HCT116 (cell line): ENCODE measurements around the gene PDYN. TPM values are rescaled to one million over a fixed set of nuclear protein-coding genes. Genes with fewer than 3 reads are reported as not detected.

Experiments used
- ATAC-seq: fragments of 200-7000 bp; cut with Tn5 transposase; 2 replicates; pipeline ENCODE4 v1.9.1; 2020; ENCODE audit warnings: mild to moderate bottlenecking, moderate library complexity
- BruUV-seq: library from RNA; stranded (reverse); fragments of 400-500 nt; replicated peaks from 2 replicates; lab custom pipeline; 2021; lab: Mats Ljungman, UMichigan
- CTCF ChIA-PET: fragments of 300-600 bp; sonication (Branson Sonifier 250); formaldehyde crosslinking; loops from one replicate; lab custom pipeline; 2021; ENCODE audit warnings: antibody characterized with exemption; lab: Charles Lee
- POLR2A ChIA-PET: fragments of 300-600, 350-600 bp; sonication (Branson Sonifier 250); formaldehyde crosslinking; loops from one replicate; lab custom pipeline; 2021; ENCODE audit warnings: antibody characterized with exemption; lab: Charles Lee
- RAD21 ChIA-PET, 2 experiments: fragments of 300-600 bp; sonication (Branson Sonifier 250); formaldehyde crosslinking; loops; one replicate each; lab custom pipeline; 2023; ENCODE audit warnings: low total read pairs in 2 of 2; ENCODE audit not compliant: uncharacterized antibody in 2 of 2, unreplicated experiment in 2 of 2, low non-redundant PET in 1 of 2; lab: Charles Lee
- DNase-seq: peaks from one replicate; pipeline ENCODE4 v3.0.0-alpha.2; 2010; ENCODE audit warnings: low read depth, low spot score
- H2AFZ ChIP-seq: fragments of 200-600 bp; shearing (Covaris generic), sonication (generic); 2 replicates; pipeline ENCODE4 v1.6.1; 2017; ENCODE audit warnings: low read depth, mixed run types, mixed read lengths, antibody characterized with exemption, low read length; ENCODE audit not compliant: poor library complexity, severe bottlenecking
- H3K27ac ChIP-seq: 2 replicates; pipeline ENCODE4 v1.5.1; 2012; ENCODE audit warnings: low read depth, low read length
- H3K27me3 ChIP-seq: fragments of 200-600 bp; sonication (generic); 2 replicates; pipeline ENCODE4 v1.6.1; 2016; ENCODE audit warnings: mixed run types, low read length, mixed read lengths; ENCODE audit not compliant: insufficient read depth
- H3K36me3 ChIP-seq, 2 experiments: fragments of 200-500 bp in 1 of 2; fragments of 200-600 bp in 1 of 2; sonication (Bioruptor generic) in 1 of 2; sonication (generic) in 1 of 2; 2 replicates each; pipeline versions ENCODE4 v1.5.1 to v1.6.1; 2014 to 2016; ENCODE audit warnings: low read length in 2 of 2, inconsistent platforms in 1 of 2, mixed read lengths in 1 of 2, mixed run types in 1 of 2; ENCODE audit not compliant: insufficient read depth in 2 of 2, control insufficient read depth in 1 of 2
- H3K4me1 ChIP-seq, 2 experiments: fragments of 200-600 bp in 1 of 2; sonication (generic) in 1 of 2; 2 replicates each; pipeline versions ENCODE4 v1.5.1 to v1.6.1; 2012 to 2017; ENCODE audit warnings: low read length in 2 of 2, inconsistent platforms in 1 of 2, mild to moderate bottlenecking in 1 of 2, mixed read lengths in 1 of 2, mixed run types in 1 of 2, moderate library complexity in 1 of 2; ENCODE audit not compliant: insufficient read depth in 2 of 2, control insufficient read depth in 1 of 2
- H3K4me2 ChIP-seq: fragments of 200-600 bp; sonication (generic); 2 replicates; pipeline ENCODE4 v1.6.1; 2017; ENCODE audit warnings: mixed run types, low read length, mixed read lengths
- H3K4me3 ChIP-seq, 2 experiments: fragments of 200-600 bp in 1 of 2; sonication (generic) in 1 of 2; replicated peaks in 1 of 2; 2 replicates each; pipeline ENCODE4 v1.5.1; 2011 to 2016; ENCODE audit warnings: low read length in 2 of 2, control low read depth in 1 of 2, low read depth in 1 of 2, mild to moderate bottlenecking in 1 of 2, mixed read lengths in 1 of 2, mixed run types in 1 of 2
- H3K79me2 ChIP-seq: fragments of 200-600 bp; sonication (generic); 2 replicates; pipeline ENCODE4 v1.6.1; 2017; ENCODE audit warnings: mild to moderate bottlenecking, mixed run types, low read length, moderate library complexity, mixed read lengths; ENCODE audit not compliant: insufficient read depth
- H3K9ac ChIP-seq: fragments of 200-600 bp; sonication (generic); 2 replicates; pipeline ENCODE4 v1.6.1; 2016; ENCODE audit warnings: low read length, mixed read lengths
- H3K9me2 ChIP-seq: fragments of 200-600 bp; sonication (generic), shearing (Covaris generic); 2 replicates; pipeline ENCODE4 v1.6.1; 2017; ENCODE audit warnings: mixed run types, mild to moderate bottlenecking, moderate library complexity; ENCODE audit not compliant: insufficient read depth
- H3K9me3 ChIP-seq, 2 experiments: fragments of 200-500 bp in 1 of 2; fragments of 200-600 bp in 1 of 2; sonication (Bioruptor generic) in 1 of 2; sonication (generic) in 1 of 2; 2 replicates each; pipeline ENCODE4 v1.6.1; 2014 to 2017; ENCODE audit warnings: low read length in 2 of 2, mixed read lengths in 2 of 2, inconsistent platforms in 1 of 2, low read depth in 1 of 2, mild to moderate bottlenecking in 1 of 2, mixed run types in 1 of 2, moderate library complexity in 1 of 2; ENCODE audit not compliant: control insufficient read depth in 1 of 2, insufficient read depth in 1 of 2
- H4K20me1 ChIP-seq: fragments of 200-600 bp; sonication (generic), shearing (Covaris generic); 2 replicates; pipeline ENCODE4 v1.6.1; 2017; ENCODE audit warnings: mixed run types, mild to moderate bottlenecking, moderate library complexity; ENCODE audit not compliant: insufficient read depth
- ELF1 ChIP-seq: IDR thresholded peaks from 2 replicates; pipeline ENCODE4 v1.6.1; 2012; ENCODE audit warnings: low read depth, borderline replicate concordance
- POLR2AphosphoS5 ChIP-seq: IDR thresholded peaks from 2 replicates; pipeline ENCODE4 v1.6.1; 2011; ENCODE audit warnings: mild to moderate bottlenecking, low read depth, low read length, moderate library complexity
- TCF7L2 ChIP-seq: IDR thresholded peaks from 2 replicates; pipeline ENCODE4 v1.7.0; 2011; ENCODE audit warnings: borderline replicate concordance, inconsistent platforms; ENCODE audit not compliant: insufficient read depth, insufficient read length; ENCODE audit errors: extremely low read depth
- intact Hi-C: fragments of 100-400 bp; cut with micrococcal nuclease; formaldehyde crosslinking; loops from 2 replicates; pipeline ENCODE4 v1.10.0; 2022
- total RNA-seq: library from RNA; stranded (reverse); gene quantifications from one replicate; pipeline ENCODE4 v1.2.1, GENCODE V29; 2021; ENCODE audit not compliant: unreplicated experiment
- TF ChIP-seq, protein P1 (sequence below): IDR thresholded peaks from 2 replicates; pipeline ENCODE4 v1.6.1; 2011; ENCODE audit warnings: mild to moderate bottlenecking, low read length, moderate library complexity; ENCODE audit not compliant: insufficient replicate concordance; ENCODE audit errors: extremely low read depth
- TF ChIP-seq, protein P2 (sequence below), 3 experiments: fragments of 200-600 bp in 1 of 3; sonication (generic) in 1 of 3; IDR thresholded peaks in 2 of 3; conservative IDR thresholded peaks in 1 of 3; 2 replicates each; pipeline ENCODE4 v1.5.1; 2012 to 2017; ENCODE audit warnings: low read depth in 2 of 3, low read length in 2 of 3, antibody characterized with exemption in 1 of 3, borderline replicate concordance in 1 of 3, control low read depth in 1 of 3, mild to moderate bottlenecking in 1 of 3, mixed read lengths in 1 of 3, mixed run types in 1 of 3, moderate library complexity in 1 of 3; ENCODE audit not compliant: insufficient read depth in 1 of 3

Gene PDYN
- total RNA-seq, 1 experiment from 2014 or later, result not detected

DNA sequence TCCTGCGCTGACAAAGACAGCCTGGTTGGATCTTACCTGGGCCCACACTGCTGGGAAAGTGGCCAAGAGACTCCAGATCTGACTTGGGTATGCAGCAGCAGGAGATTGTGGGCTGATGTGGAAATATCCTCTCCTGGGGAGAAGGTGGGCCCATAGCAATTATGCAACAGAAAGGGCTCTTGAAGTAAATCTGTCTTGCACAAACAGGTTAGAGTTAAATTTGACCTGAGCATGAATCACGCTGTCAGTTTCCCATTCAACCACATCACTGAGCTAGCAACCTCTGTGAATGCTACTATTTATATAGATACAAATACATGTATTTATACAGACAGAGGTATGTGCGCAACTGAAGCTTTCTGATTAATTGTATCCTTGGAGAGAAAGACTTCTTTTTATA lies 28.3 kb upstream of the PDYN start:
- Histone ChIP-seq H3K4me3 (no peak overlapping the region), H3K9me3 (no peaks in the 10 kb centered on the region), H4K20me1 (no peaks in the 10 kb centered on the region), H2AFZ (no peak overlapping the region), H3K9me2 (no peaks in the 10 kb centered on the region), H3K79me2 (no peaks in the 10 kb centered on the region), H3K36me3 (no peaks in the 10 kb centered on the region), H3K4me2 (no peak overlapping the region), H3K9ac (no peak overlapping the region), H3K27me3 (peaks cover 76% of the 10 kb centered on the region), H3K4me1 (no peaks in the 10 kb centered on the region), H3K27ac (no peak overlapping the region)
- POLR2A ChIA-PET, result no interaction called here
- ATAC-seq (no peak), DNase-seq (no peak)
- no TSS peak for BruUV-seq
- CTCF ChIA-PET, result no interaction called here
- RAD21 ChIA-PET, result no interaction called here
- intact Hi-C loops, result no loop called here
- TF ChIP-seq, protein P1, sequence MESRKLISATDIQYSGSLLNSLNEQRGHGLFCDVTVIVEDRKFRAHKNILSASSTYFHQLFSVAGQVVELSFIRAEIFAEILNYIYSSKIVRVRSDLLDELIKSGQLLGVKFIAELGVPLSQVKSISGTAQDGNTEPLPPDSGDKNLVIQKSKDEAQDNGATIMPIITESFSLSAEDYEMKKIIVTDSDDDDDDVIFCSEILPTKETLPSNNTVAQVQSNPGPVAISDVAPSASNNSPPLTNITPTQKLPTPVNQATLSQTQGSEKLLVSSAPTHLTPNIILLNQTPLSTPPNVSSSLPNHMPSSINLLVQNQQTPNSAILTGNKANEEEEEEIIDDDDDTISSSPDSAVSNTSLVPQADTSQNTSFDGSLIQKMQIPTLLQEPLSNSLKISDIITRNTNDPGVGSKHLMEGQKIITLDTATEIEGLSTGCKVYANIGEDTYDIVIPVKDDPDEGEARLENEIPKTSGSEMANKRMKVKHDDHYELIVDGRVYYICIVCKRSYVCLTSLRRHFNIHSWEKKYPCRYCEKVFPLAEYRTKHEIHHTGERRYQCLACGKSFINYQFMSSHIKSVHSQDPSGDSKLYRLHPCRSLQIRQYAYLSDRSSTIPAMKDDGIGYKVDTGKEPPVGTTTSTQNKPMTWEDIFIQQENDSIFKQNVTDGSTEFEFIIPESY, result no peak
- TF ChIP-seq POLR2AphosphoS5 (no peak), TCF7L2 (no peak), ELF1 (no peak)
- TF ChIP-seq, protein P2, sequence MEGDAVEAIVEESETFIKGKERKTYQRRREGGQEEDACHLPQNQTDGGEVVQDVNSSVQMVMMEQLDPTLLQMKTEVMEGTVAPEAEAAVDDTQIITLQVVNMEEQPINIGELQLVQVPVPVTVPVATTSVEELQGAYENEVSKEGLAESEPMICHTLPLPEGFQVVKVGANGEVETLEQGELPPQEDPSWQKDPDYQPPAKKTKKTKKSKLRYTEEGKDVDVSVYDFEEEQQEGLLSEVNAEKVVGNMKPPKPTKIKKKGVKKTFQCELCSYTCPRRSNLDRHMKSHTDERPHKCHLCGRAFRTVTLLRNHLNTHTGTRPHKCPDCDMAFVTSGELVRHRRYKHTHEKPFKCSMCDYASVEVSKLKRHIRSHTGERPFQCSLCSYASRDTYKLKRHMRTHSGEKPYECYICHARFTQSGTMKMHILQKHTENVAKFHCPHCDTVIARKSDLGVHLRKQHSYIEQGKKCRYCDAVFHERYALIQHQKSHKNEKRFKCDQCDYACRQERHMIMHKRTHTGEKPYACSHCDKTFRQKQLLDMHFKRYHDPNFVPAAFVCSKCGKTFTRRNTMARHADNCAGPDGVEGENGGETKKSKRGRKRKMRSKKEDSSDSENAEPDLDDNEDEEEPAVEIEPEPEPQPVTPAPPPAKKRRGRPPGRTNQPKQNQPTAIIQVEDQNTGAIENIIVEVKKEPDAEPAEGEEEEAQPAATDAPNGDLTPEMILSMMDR (IDR thresholded peaks at IDR 0.05 in 2 of 3, conservative IDR thresholded peaks at IDR 0.05 in 1 of 3; ENCODE audit: borderline replicate concordance in 1 of 3, insufficient read depth in 1 of 3, low read depth in 2 of 3, low read length in 2 of 3), result no peak
- TF ChIP-seq, all 23 proteins: peak for 0
